ENCODE measurements around the gene ZNF256. TPM values are rescaled to one million over a fixed set of nuclear protein-coding genes. Genes with fewer than 3 reads are reported as not detected.

The ZNF256 gene
- total and polyA plus RNA-seq, 2 of the 13 experiments (the other 11 are each of a cell fraction or from before 2014, with no cell fraction given): 3.8 to 6.0 TPM

GRCh38 chr19:57954996-57955395 is 7.5 kb upstream of the ZNF256 start (continued):
- TF ChIP-seq, protein P1, sequence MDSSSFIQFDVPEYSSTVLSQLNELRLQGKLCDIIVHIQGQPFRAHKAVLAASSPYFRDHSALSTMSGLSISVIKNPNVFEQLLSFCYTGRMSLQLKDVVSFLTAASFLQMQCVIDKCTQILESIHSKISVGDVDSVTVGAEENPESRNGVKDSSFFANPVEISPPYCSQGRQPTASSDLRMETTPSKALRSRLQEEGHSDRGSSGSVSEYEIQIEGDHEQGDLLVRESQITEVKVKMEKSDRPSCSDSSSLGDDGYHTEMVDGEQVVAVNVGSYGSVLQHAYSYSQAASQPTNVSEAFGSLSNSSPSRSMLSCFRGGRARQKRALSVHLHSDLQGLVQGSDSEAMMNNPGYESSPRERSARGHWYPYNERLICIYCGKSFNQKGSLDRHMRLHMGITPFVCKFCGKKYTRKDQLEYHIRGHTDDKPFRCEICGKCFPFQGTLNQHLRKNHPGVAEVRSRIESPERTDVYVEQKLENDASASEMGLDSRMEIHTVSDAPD (CRISPR knock-in tag; IDR thresholded peaks at IDR 0.05): no peak
- TF ChIP-seq SETDB1 (CRISPR knock-in tag; IDR thresholded peaks at IDR 0.05; ENCODE audit: borderline replicate concordance) (no peak), ZNF20 (CRISPR knock-in tag; IDR thresholded peaks at IDR 0.05) (no peak), SP2 (CRISPR knock-in tag; IDR thresholded peaks at IDR 0.05) (no peak), SIN3A (IDR thresholded peaks at IDR 0.05; ENCODE audit: borderline replicate concordance, low read depth, low read length) (no peak), ZNF563 (CRISPR knock-in tag; IDR thresholded peaks at IDR 0.05) (no peak)
- TF ChIP-seq, protein P2, sequence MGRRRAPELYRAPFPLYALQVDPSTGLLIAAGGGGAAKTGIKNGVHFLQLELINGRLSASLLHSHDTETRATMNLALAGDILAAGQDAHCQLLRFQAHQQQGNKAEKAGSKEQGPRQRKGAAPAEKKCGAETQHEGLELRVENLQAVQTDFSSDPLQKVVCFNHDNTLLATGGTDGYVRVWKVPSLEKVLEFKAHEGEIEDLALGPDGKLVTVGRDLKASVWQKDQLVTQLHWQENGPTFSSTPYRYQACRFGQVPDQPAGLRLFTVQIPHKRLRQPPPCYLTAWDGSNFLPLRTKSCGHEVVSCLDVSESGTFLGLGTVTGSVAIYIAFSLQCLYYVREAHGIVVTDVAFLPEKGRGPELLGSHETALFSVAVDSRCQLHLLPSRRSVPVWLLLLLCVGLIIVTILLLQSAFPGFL (CRISPR knock-in tag; IDR thresholded peaks at IDR 0.05): no peak

GRCh38 chr19:57949702-57950101 is 2.2 kb upstream of the ZNF256 start:
- peaks cover 55% of the 10 kb centered on the region for H3K9me3 ChIP-seq (ENCODE audit: low read length)
- in situ Hi-C loops (cut with HindIII; ENCODE audit: extremely low pct_ligation_motif_present, low pct_unique_long_range_greater_than_20kb): no loop called here
- H3K27ac ChIP-seq (ENCODE audit: extremely low read length, insufficient read depth, low read length): no peak overlapping the region
- no peaks in the 10 kb centered on the region; a peak in 1 of 5 replicates for H3K27me3 ChIP-seq (ENCODE audit: control insufficient read depth in 1 of 2, insufficient read depth in 2 of 2, low read length in 2 of 2)
- no peak overlapping the region for H3K4me2 ChIP-seq (ENCODE audit: low read depth, low read length)
- no peaks in the 10 kb centered on the region for H3K36me3 ChIP-seq (replicated peaks in 1 of 2; ENCODE audit: control insufficient read depth in 1 of 2, insufficient read depth in 2 of 2, low read length in 2 of 2)
- no peak overlapping the region for H2AFZ ChIP-seq (ENCODE audit: low read length)
- H3K79me2 ChIP-seq (ENCODE audit: insufficient read depth, low read length): peaks cover 21% of the 10 kb centered on the region
- no peak for DNase-seq (ENCODE audit: low spot score)
- BruUV-seq (replicated peaks): no TSS peak
- WGBS (ENCODE audit: low lambda C conversion rate): 55% methylated on average over 7 of the region's 12 CpGs
- ChIA-PET POLR2A (interaction anchor here (2.0 kb wide), 1 partner anchor 53 kb away, joined by 5 read pairs; the partner anchor contains the start of gene ZNF606), CTCF (ENCODE audit: low intra/inter-chr PET ratio, low total read pairs) (no interaction called here)
- H3K9ac ChIP-seq (ENCODE audit: insufficient read depth, low read depth, low read length): no peak overlapping the region
- no peak overlapping the region for H3K4me3 ChIP-seq (replicated peaks in 1 of 3; ENCODE audit: insufficient read depth in 1 of 3, low read depth in 2 of 3, low read length in 3 of 3)
- no peak for ATAC-seq
- no peak for FAIRE-seq
- no peaks in the 10 kb centered on the region for H4K20me1 ChIP-seq (ENCODE audit: insufficient read depth, low read length)
- intact Hi-C loops (cut with micrococcal nuclease; ENCODE audit: unreplicated experiment): no loop called here
- peaks cover 15% of the 10 kb centered on the region for H3K4me1 ChIP-seq (ENCODE audit: insufficient read depth, low read length)
- TF ChIP-seq ZBTB8A (CRISPR knock-in tag; IDR thresholded peaks at IDR 0.05; ENCODE audit: borderline replicate concordance, low read depth) (no peak), PLRG1 (conservative IDR thresholded peaks at IDR 0.05) (no peak), RARG (CRISPR knock-in tag; IDR thresholded peaks at IDR 0.05; ENCODE audit: low read depth) (no peak), ZNF512 (CRISPR knock-in tag; IDR thresholded peaks at IDR 0.05) (no peak), HDAC6 (IDR thresholded peaks at IDR 0.05; ENCODE audit: low read depth, low read length) (no peak), GLI4 (CRISPR knock-in tag; IDR thresholded peaks at IDR 0.05; ENCODE audit: borderline replicate concordance) (no peak), MXD3 (CRISPR knock-in tag; IDR thresholded peaks at IDR 0.05) (no peak), ZNF644 (CRISPR knock-in tag; IDR thresholded peaks at IDR 0.05; ENCODE audit: low read depth) (no peak), ZNF260 (CRISPR knock-in tag; IDR thresholded peaks at IDR 0.05; ENCODE audit: borderline replicate concordance, low read depth) (no peak), NKX3-1 (CRISPR knock-in tag; IDR thresholded peaks at IDR 0.05) (no peak), ZNF431 (CRISPR knock-in tag; IDR thresholded peaks at IDR 0.05; ENCODE audit: borderline replicate concordance, low read depth) (no peak), ZSCAN21 (CRISPR knock-in tag; IDR thresholded peaks at IDR 0.05; ENCODE audit: borderline replicate concordance) (no peak), ZMYM4 (CRISPR knock-in tag; IDR thresholded peaks at IDR 0.05) (no peak), ZNF136 (CRISPR knock-in tag; IDR thresholded peaks at IDR 0.05; ENCODE audit: low read depth) (no peak)

All from HepG2 (cell line).